ENCODE measurements around the gene BICD2. TPM values are rescaled to one million over a fixed set of nuclear protein-coding genes. Genes with fewer than 3 reads are reported as not detected.

BICD2 gene
- polyA plus RNA-seq, 4 donors, result 28.8 to 34.3 (median 30.8) TPM

DNA sequence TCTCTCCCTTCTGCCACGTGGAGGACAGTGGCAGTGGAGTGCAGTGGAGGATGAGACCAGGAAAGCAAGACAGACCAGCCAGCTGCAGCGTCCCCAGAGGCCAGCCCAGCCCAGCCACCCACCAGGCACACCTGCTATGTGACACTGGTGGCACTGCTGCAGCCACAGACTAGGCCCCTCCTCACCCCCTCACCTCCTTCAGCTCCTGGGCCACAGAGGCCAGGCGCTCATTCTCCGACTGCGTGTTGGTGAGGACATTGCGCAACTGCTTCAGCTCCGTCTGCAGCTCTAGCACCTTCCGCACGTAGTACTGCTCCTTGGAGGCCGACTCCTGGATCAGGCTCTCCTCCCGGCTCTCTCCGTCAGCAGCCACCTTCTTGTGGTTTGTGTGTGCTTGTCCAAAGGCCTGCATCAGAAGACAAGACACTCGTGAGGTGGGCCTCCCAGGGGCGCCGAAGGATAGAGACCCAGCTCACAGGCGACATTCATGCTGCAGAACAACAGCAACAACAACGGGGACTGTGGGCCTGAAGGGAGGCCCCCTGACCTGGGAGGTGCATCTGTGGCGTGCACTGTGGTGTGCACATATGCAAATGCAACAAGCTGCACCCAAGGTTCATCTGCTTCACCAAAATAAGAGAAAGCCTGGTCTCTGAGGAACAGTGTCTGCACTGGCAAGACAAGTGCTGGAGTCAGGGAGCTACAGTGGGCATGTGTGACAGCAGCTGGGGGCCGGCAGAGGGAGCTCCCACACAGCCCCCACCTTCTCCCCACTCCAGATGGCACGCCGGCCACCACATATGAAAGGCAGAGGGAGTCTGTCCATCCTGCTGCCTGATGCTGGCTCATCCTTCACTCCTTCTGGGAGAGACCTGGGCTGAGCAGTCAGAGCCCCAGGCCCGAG is 35.5 kb downstream of the BICD2 start:
- no peak for DNase-seq (ENCODE audit: low read depth in 4 of 4, low spot score in 2 of 4)

DNA sequence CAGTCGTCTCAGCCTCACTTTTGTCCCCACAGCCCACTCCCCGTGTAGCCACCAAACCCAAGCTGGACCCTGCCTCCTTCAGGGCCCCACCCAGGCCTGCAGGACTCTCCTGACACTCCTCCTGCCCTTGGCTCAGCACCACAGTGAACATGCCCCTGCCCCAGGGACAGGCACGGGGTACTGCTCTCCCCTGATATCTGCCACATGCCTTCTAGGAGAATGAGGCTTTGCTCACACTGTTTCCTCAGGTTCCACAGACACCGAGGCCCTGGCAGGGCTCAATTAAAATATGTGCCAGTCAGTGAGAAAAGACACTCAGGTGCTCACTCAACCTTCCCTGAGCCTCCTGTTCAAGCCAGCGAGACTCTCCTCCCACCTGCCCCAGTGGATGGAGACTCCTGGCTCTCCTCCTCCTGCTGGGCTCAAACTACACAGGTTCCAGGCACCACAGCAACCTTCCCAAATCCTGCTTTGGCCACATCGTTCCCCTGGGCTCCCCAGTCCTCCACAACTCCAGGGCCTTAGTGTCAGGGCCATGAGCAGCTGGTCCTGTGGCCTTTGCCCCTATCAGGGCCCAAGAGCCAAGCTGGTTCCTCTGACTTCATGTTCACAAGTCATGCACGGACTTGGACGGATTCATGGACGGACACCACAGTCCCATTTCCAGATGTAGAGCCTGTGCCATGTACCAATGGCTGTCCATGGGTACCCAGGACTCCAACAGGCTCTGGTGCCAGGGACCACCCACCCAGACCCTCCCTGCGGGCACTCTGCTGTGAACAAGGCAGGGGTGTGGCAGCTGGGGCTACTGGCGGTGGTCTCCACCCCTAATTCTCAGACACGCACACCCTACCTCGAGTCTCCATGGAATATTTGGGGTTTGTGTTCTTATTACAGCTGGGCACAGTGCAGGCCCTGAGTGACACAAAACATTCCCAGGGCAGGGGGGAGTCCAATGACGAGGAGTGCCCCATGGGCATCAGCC is 36.6 kb downstream of the BICD2 start:
- no peak for DNase-seq (ENCODE audit: low read depth in 4 of 4, low spot score in 2 of 4)

DNA sequence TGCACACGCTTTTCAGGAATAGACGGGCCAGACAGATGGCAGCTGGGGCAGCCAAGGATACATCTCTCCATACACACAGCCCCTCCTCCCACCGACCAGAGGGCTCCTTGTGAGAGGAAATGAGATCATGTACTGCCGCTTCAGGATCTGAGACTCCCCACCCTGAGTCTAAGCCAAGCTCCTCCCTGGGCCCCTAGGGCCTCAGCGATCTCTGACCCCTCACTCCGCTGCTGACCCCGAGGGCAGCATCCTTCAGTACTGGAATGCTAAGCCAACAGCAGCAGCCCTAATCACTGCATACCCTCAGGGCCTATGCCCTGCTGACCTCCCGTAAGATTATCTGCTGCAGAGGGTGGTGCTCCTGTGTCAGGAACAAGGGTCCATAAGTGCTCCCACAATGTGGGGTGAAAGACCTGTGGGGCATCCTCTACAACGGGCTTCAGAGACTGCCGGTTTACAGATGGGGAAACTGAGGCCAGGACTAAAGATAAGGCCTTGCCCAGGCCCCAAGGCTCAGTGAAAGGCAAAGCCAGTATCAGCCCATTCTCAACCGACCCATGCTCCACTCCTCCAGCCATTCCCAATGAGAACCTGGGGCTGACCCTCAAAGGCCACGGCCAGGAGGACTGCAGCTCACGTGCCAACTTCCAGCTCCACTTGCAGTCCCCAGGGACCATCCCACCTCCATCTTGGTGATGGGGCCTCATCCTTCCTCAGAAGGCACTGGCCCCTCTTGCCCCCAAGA is 37.5 kb downstream of the BICD2 start:
- DNase-seq (ENCODE audit: low read depth in 4 of 4, low spot score in 2 of 4), result no peak

- DNase-seq (ENCODE audit: low read depth in 4 of 4, low spot score in 2 of 4), result no peak
These were observed 38.3 kb downstream of the BICD2 start for GRCh38 chr9:92726348-92726747.

DNA sequence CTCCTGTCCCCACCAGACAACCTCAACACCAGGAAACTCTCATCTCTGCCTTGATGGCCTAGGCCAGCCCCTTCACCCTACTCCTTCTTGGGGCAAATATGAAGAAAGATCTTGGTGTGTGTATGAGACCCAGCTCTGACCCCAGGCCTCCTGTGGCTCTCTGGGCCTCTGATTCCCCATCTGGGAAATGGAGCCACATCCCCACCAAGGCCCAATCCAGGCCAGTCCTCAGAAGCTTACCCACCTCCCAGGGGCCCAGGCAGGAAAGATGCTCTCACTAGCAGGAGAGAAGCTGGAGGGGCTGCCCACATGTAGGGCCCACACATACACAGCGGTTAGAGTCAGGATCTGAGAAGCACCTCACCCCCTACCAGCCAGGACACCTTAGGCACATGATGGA is 38.9 kb downstream of the BICD2 start:
- no peak for DNase-seq (ENCODE audit: low read depth in 4 of 4, low spot score in 2 of 4)

- DNase-seq (ENCODE audit: low read depth in 4 of 4, low spot score in 2 of 4), result no peak
These were observed 39.4 kb downstream of the BICD2 start for GRCh38 chr9:92725266-92725545.

- no peak for DNase-seq (ENCODE audit: low read depth in 4 of 4, low spot score in 2 of 4)
These were observed 39.9 kb downstream of the BICD2 start for GRCh38 chr9:92724528-92725265.

GRCh38 chr9:92723801-92724323 is 40.8 kb downstream of the BICD2 start:
- no peak for DNase-seq (ENCODE audit: low read depth in 4 of 4, low spot score in 2 of 4)

DNA sequence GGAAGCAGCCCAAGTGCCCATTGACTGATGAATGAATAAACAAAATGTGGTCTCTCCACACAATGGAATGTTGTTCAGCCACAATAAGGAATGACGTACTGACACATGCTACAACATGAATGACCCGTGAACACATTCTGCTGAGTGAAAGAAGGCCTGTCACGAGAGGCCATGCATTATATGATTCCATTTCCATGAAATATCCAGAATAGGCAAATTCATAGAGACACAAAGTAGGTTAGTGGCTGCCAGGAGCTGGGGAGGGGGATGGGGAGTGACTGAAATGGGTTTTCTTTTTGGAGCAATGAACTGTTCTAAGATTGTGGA is 41.4 kb downstream of the BICD2 start:
- DNase-seq (ENCODE audit: low read depth in 4 of 4, low spot score in 2 of 4), result no peak

GRCh38 chr9:92722386-92723298 is 42.0 kb downstream of the BICD2 start:
- no peak for DNase-seq (ENCODE audit: low read depth in 4 of 4, low spot score in 2 of 4)

- no peak for DNase-seq (ENCODE audit: low read depth in 4 of 4, low spot score in 2 of 4)
These were observed 43.1 kb downstream of the BICD2 start for GRCh38 chr9:92721548-92721947.

DNA sequence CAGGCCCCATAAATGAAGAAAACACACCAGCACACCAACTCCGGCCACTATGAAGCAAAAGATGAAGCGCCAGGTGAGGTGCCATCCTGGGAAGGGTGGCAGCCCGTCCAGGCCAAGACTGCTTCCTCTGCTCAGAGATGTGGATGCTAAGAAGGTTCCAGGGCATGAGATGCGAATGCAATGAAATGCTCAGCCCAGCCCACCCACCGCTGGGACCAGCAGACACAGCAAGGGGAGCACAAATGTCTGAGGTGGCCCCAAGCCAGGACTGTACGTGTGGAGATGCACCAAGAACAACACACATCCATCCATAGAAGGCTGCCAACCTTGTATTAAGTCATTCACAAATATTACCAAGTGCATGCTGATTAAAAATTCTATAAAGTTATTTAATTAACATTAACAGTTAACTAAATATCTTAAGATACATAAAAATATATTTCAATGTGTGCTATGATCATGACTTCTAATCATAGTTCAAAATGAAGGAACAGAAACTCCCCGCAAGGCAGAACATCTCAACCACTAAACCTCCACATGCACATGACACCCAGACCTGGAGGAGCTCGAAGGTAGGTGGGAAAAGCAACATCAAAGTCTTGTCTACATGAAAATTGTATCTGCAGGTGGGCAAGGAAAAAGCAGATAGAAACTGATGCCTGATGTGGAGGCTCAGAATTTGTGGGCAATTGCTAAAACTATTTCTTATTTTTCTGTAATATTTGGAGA is 43.7 kb downstream of the BICD2 start:
- no peak for DNase-seq (ENCODE audit: low read depth in 4 of 4, low spot score in 2 of 4)

- no peak for DNase-seq (ENCODE audit: low read depth in 4 of 4, low spot score in 2 of 4)
These were observed 44.3 kb downstream of the BICD2 start for GRCh38 chr9:92720209-92720765.

DNA sequence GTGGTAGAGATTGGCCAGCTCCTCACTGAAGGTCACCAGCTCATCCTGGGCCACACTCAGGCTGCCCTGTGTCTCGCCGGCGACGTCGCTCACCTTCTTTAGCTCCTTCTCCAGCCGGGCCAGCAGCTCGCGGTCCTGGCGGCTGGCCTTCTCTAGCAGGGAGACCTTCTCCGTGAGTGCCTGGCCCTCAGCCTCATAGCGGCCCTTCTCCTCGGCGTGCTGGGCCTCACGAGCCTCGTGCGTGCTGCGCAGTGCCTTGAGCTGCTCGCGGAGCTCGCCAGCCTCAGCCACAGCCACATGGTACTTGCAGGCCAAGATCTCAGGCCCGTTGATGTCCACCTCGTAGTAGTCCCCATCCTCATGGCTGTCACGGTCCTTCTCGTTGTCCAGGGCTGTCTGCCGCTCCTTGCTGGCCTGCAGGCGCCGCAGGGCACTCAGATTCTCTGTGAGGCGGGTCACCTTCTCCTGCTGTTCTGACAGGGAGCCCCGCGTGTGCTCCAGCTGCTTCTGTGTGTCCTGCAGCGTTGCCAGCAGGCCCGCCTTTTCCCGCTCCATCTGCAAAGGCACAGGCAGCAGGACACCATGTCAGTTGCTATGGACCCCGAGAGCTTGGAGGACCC is 45.5 kb downstream of the BICD2 start:
- no peak for DNase-seq (ENCODE audit: low read depth in 4 of 4, low spot score in 2 of 4)

GRCh38 chr9:92718086-92719001 is 46.3 kb downstream of the BICD2 start:
- no peak for DNase-seq (ENCODE audit: low read depth in 4 of 4, low spot score in 2 of 4)

DNA sequence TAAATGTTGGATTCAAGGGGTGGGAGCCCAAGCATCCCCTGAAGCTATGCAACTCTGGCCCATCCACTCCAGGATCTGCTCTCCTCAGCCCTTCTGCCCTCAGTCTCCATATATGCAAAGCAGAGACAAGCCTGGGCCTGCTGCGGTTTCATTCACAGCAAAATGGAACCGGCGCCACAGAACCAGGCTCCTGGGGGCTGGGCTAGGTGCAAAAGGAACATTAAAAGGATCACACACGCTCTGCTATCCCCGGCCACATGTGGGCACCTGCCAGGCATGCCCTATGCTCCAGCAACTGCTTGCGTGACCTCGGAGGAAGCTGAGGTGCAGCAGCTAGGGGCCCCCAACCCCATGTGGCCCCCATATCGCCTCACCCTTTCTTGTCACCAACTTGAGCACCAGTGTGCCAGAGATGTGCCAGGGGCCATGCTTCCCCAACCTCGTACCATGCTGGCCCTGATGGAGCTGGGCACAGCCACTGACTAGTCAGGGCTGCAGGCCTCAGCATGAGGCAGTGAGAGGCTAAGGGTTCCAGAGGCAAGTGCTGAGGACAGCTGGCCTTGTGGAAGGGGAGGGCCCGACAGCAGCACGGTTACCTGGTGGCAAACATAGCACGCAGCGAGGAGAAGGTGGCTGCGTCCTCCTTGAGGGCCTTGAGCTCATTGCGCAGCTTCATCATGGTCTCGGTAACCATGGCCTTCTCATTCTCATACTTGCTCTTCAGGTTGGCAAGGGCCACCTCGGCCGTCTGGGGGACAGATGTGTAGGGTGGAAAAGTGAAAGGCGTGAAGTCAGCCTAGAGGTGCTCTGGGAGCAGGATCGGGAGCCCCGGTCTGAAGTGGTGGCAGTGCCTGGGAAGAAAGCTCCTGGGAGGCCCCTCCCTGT is 47.2 kb downstream of the BICD2 start:
- DNase-seq (ENCODE audit: low read depth in 4 of 4, low spot score in 2 of 4), result no peak

All from left renal cortex interstitium (tissue), 4 donors.